ENCODE measurements around the gene EEFSEC.

EEFSEC gene

GRCh38 chr3:128413413-128414205, 260.3 kb downstream of the EEFSEC start:
- DNase-seq (ENCODE audit: insufficient read length) (no peak), FAIRE-seq (no peak)
- TF ChIP-seq POLR2AphosphoS5 (IDR thresholded peaks at IDR 0.05; ENCODE audit: low read depth, low read length) = no peak
- TF ChIP-seq POLR2A (IDR thresholded peaks at IDR 0.05; ENCODE audit: low read depth, low read length) = no peak
- TF ChIP-seq TAF1 (IDR thresholded peaks at IDR 0.05; ENCODE audit: borderline replicate concordance, low read depth, low read length) = no peak

- DNase-seq (ENCODE audit: insufficient read length) = no peak
- no peak for TF ChIP-seq POLR2AphosphoS5 (IDR thresholded peaks at IDR 0.05; ENCODE audit: low read depth, low read length)
- no peak for TF ChIP-seq TAF1 (IDR thresholded peaks at IDR 0.05; ENCODE audit: borderline replicate concordance, low read depth, low read length)
- no peak for TF ChIP-seq POLR2A (IDR thresholded peaks at IDR 0.05; ENCODE audit: low read depth, low read length)
- no peak for FAIRE-seq
Measured at GRCh38 chr3:128415200-128415772, 262.0 kb downstream of the EEFSEC start.

GRCh38 chr3:128415773-128416577, 262.7 kb downstream of the EEFSEC start:
- no peak for DNase-seq (ENCODE audit: insufficient read length)
- no peak for FAIRE-seq
- TF ChIP-seq POLR2AphosphoS5 (IDR thresholded peaks at IDR 0.05; ENCODE audit: low read depth, low read length) (no peak), TAF1 (IDR thresholded peaks at IDR 0.05; ENCODE audit: borderline replicate concordance, low read depth, low read length) (no peak), POLR2A (IDR thresholded peaks at IDR 0.05; ENCODE audit: low read depth, low read length) (no peak)

DNA sequence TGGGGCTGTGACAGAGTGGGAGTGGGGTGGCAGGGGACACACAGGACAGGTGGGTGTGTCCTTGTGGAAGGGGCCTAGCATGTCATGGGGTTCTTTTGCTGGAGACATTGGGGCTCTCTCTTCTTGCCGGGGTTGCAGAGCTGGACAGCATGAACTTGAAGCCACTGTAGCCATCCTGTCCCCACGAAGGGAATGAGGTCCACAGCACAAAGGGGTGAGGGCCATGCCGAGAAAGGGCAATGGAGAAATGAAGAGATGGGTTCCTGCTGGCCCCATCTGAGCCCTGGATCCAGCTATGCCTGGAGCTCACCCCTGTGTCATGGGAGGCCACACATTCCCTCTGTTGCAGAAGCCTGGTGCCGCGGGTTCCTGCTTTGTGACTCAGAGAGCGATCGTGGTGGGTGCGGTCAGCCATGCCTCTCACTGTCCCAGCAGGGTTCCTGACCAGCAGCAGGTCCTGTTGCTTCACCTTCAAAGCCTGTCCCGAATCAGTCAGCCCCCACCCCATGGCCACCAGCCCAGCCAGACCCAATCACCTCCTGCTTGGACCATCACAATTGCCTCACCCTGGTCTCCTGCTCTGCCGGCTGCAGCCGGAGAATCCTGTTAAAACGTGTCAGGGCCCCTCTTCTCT, 263.4 kb downstream of the EEFSEC start:
- FAIRE-seq (no peak), DNase-seq (ENCODE audit: insufficient read length) (no peak)
- TF ChIP-seq POLR2AphosphoS5 (IDR thresholded peaks at IDR 0.05; ENCODE audit: low read depth, low read length) (no peak), TAF1 (IDR thresholded peaks at IDR 0.05; ENCODE audit: borderline replicate concordance, low read depth, low read length) (no peak), POLR2A (IDR thresholded peaks at IDR 0.05; ENCODE audit: low read depth, low read length) (no peak)

GRCh38 chr3:128418900-128419299, 265.6 kb downstream of the EEFSEC start:
- no peak for FAIRE-seq
- TF ChIP-seq TAF1 (IDR thresholded peaks at IDR 0.05; ENCODE audit: borderline replicate concordance, low read depth, low read length) = no peak
- no peak for TF ChIP-seq POLR2A (IDR thresholded peaks at IDR 0.05; ENCODE audit: low read depth, low read length)
- no peak for TF ChIP-seq POLR2AphosphoS5 (IDR thresholded peaks at IDR 0.05; ENCODE audit: low read depth, low read length)

DNA sequence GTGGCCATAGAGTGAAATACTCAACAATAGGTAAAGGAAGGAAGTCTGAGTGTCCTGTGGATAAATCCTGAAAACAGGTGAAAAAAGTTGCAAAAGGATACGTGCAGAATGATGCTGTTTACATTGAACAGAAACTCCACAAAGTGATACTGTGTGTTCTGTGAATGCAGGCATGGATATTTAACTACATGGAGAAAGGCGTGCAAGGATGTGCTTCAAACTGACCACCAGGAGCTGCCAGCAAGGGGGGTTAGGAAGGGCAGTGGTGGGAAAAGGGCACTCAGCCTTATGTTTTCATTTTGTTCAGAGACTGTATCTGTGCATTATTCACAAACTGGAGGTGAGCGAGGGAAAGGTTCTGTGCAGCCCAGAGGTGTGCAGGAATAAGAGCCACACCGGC, 266.0 kb downstream of the EEFSEC start:
- DNase-seq (ENCODE audit: insufficient read length) (no peak), FAIRE-seq (no peak)
- TF ChIP-seq TAF1 (IDR thresholded peaks at IDR 0.05; ENCODE audit: borderline replicate concordance, low read depth, low read length) = no peak

More at GRCh38 chr3:128418900-128419299, 265.6 kb downstream of the EEFSEC start:
- DNase-seq (ENCODE audit: insufficient read length) = no peak

DNA sequence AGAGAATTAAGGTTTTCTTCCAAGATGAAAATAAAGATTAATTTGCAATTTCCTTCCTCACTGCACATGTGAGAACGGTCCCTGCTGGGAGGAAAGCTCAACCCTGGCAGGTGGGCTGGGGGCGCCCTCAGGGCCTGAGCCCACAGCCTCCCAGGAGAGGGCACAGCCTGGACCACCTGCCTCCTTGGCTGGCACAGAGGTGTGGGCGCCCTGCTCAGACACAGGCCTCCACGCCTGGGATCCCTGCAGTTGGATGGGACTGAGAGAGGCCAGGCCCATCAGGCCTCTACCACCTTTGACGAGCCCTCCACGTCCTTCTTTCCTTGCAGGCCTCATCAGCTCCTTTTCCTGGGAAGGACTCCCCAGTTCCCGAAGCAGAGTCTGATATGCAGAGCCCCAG, 267.0 kb downstream of the EEFSEC start:
- FAIRE-seq = no peak
- no peak for DNase-seq (ENCODE audit: insufficient read length)
- TF ChIP-seq POLR2A (IDR thresholded peaks at IDR 0.05; ENCODE audit: low read depth, low read length) (no peak), TAF1 (IDR thresholded peaks at IDR 0.05; ENCODE audit: borderline replicate concordance, low read depth, low read length) (no peak), POLR2AphosphoS5 (IDR thresholded peaks at IDR 0.05; ENCODE audit: low read depth, low read length) (no peak)

- DNase-seq (ENCODE audit: insufficient read length) (no peak), FAIRE-seq (no peak)
- TF ChIP-seq POLR2A (IDR thresholded peaks at IDR 0.05; ENCODE audit: low read depth, low read length) (no peak), POLR2AphosphoS5 (IDR thresholded peaks at IDR 0.05; ENCODE audit: low read depth, low read length) (no peak), TAF1 (IDR thresholded peaks at IDR 0.05; ENCODE audit: borderline replicate concordance, low read depth, low read length) (no peak)
Measured at GRCh38 chr3:128420720-128421438, 267.6 kb downstream of the EEFSEC start.

DNA sequence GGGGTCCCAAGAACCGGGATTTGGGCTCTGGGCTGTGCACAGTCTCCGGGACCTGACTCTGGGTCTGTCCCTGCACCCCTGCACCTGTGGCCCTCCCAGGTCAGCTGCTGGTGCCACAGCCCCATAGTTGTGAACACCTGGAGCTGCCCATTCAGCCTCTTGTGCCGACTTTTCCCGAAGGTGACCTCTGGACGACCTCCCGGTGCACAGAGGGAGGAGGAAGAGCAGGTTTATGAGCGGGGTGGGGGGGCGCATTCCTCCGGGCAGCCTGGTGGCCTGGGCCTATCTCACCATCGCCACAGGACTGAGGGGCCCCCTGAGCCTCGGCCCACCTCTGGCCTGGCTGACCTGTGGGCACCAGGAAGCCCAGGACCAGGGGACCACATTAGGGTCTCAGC, 268.2 kb downstream of the EEFSEC start:
- no peak for TF ChIP-seq TAF1 (IDR thresholded peaks at IDR 0.05; ENCODE audit: borderline replicate concordance, low read depth, low read length)
- TF ChIP-seq POLR2AphosphoS5 (IDR thresholded peaks at IDR 0.05; ENCODE audit: low read depth, low read length) = no peak
- TF ChIP-seq POLR2A (IDR thresholded peaks at IDR 0.05; ENCODE audit: low read depth, low read length) = no peak
- DNase-seq (ENCODE audit: insufficient read length) = no peak
- FAIRE-seq = no peak

DNA sequence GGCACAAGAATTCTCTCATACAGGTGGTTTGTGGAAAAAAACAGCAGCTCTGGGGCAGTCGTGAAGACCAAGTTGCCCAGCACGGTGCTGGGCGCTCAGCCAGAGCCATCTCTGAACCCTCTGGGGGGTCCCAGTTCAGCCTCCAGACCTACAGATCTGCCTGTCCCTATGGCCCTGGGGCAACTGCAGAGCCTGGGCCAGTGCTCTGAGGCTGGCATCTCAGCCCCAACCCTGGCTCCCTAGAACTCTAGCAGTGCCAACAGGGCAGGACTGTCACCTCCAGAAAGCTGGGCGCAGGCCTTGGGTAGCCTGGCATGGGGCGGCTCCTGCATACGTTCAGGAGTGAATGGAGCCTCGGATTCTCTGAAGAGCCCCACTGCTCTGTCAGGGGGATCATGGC, 268.7 kb downstream of the EEFSEC start:
- FAIRE-seq (no peak), DNase-seq (ENCODE audit: insufficient read length) (no peak)
- TF ChIP-seq POLR2A (IDR thresholded peaks at IDR 0.05; ENCODE audit: low read depth, low read length) (no peak), TAF1 (IDR thresholded peaks at IDR 0.05; ENCODE audit: borderline replicate concordance, low read depth, low read length) (no peak), POLR2AphosphoS5 (IDR thresholded peaks at IDR 0.05; ENCODE audit: low read depth, low read length) (no peak)

Data from GM12892 (cell line).